Esophagus muscularis mucosa (tissue), 4 donors: Measurements from ENCODE around the gene GMEB1. TPM values are rescaled to one million over a fixed set of nuclear protein-coding genes. Genes with fewer than 3 reads are reported as not detected.
A peak's percentile ranks its signal among the peaks of the same experiment; 100 is the strongest.

Experiments
- DNase-seq: peaks from one replicate; pipeline ENCODE4 v3.0.0-alpha.2; 2017; ENCODE audit errors: extremely low spot score
- H3K27ac ChIP-seq, 4 donors: fragments of 200-600 bp; sonication (generic); replicated peaks in 1 of 4; 1 replicate in 3 of 4; 2 replicates in 1 of 4; pipeline ENCODE4 v1.5.1; 2016 to 2019; ENCODE audit warnings: mild to moderate bottlenecking in 1 of 4
- H3K27me3 ChIP-seq, 4 donors: fragments of 200-600 bp; sonication (generic); one replicate each; pipeline versions ENCODE4 v1.5.1 to v1.6.0; 2016 to 2019
- H3K36me3 ChIP-seq, 4 donors: fragments of 200-600 bp; sonication (generic); one replicate each; pipeline ENCODE4 v1.5.1; 2016 to 2019
- H3K4me1 ChIP-seq, 4 donors: fragments of 200-600 bp; sonication (generic); one replicate each; pipeline ENCODE4 v1.5.1; 2016 to 2019
- H3K4me3 ChIP-seq, 4 donors: fragments of 200-600 bp; sonication (generic); 1 replicate in 2 of 4; 2 replicates in 2 of 4; pipeline ENCODE4 v1.5.1; 2016 to 2019; ENCODE audit warnings: mild to moderate bottlenecking in 4 of 4, moderate library complexity in 1 of 4
- H3K9me3 ChIP-seq, 4 donors: fragments of 200-600 bp; sonication (generic); 1 replicate in 3 of 4; 2 replicates in 1 of 4; pipeline ENCODE4 v1.5.1; 2016 to 2019
- EP300 ChIP-seq: sonication (generic); formaldehyde crosslinking; IDR thresholded peaks from one replicate; pipeline ENCODE4 v1.6.1; 2017; ENCODE audit warnings: antibody characterized with exemption
- POLR2A ChIP-seq: fragments of 450-650 bp; IDR thresholded peaks from one replicate; pipeline ENCODE4 v1.6.1; 2017; ENCODE audit warnings: antibody characterized with exemption, moderate library complexity, mild to moderate bottlenecking, low read depth
- POLR2AphosphoS5 ChIP-seq, 2 donors: sonication (generic); formaldehyde crosslinking; IDR thresholded peaks; one replicate each; pipeline ENCODE4 v1.6.1; 2017; ENCODE audit warnings: antibody characterized with exemption in 2 of 2
- WGBS: methylation state at CpG from one replicate; pipeline ENCODE4 v1.1.5; 2018; 5-methylcytosine and 5-hydroxymethylcytosine counted together
- intact Hi-C: fragments of 100-400 bp; cut with DNase I; formaldehyde crosslinking; loops from one replicate; pipeline ENCODE4 v1.15.1; 2023
- total RNA-seq, 4 donors: library from RNA; depleted of rRNA; stranded (reverse); fragments of >200 nt; gene quantifications; one replicate each; pipeline versions ENCODE4 v1.1.0 to v1.2.1, GENCODE V29; 2016
- TF ChIP-seq, protein P1 (sequence below), 3 experiments: fragments of 200-600 bp in 2 of 3; fragments of 450-650 bp in 1 of 3; sonication (generic) in 2 of 3; IDR thresholded peaks; one replicate each; pipeline ENCODE4 v1.5.1; 2017 to 2019; ENCODE audit warnings: antibody characterized with exemption in 3 of 3, mild to moderate bottlenecking in 2 of 3, moderate library complexity in 1 of 3

Gene GMEB1, protein sequence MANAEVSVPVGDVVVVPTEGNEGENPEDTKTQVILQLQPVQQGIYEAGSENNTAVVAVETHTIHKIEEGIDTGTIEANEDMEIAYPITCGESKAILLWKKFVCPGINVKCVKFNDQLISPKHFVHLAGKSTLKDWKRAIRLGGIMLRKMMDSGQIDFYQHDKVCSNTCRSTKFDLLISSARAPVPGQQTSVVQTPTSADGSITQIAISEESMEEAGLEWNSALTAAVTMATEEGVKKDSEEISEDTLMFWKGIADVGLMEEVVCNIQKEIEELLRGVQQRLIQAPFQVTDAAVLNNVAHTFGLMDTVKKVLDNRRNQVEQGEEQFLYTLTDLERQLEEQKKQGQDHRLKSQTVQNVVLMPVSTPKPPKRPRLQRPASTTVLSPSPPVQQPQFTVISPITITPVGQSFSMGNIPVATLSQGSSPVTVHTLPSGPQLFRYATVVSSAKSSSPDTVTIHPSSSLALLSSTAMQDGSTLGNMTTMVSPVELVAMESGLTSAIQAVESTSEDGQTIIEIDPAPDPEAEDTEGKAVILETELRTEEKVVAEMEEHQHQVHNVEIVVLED
- 10 to 100 TPM in 2 of 4 donors, 1 to 10 TPM in 2; 7.1 to 11.0 (median 9.8) TPM for total RNA-seq

DNA sequence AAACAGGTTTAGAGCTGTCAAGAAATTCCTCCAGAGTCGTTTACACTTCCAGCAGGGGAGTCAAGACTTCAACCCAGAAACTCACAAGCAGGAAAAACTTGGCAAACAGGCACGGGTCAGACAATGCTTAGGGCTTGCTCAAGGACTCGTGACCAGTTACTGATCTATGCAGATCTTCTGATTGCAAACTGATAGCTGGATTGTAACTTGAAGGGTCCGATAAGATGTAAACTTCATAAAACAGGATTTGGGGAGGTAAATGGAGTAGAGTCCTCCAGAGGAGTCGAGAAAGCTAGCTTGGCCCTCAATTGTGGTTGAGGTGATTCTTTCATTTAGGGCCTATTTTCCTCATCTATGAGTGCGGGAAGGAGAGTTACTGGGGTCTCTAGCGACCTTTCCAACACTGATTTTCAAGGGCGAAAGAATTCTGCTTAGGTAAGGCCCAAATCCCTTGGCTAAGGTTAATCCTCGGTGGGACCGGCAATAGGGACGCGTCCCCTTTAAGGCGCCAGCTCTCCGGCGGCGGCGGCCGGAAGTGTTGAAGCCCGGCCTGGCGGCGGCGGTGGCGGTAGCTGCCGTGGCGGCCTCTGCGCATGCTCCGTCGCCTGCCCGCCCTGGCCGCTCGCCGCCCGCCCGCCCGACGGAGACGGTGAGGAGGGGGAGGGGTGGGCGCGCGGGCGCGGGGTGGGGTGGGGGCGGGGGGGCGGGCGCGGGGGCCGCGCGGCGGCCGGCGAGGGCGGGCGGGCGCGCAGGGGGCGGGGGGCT, at the start of gene GMEB1:
TSS of gene GMEB1 (plus strand) at position 594 of the 765 bp plus-strand sequence. CDS start 14,829 bp downstream, outside the sequence.
- Histone ChIP-seq H3K36me3 (peaks cover 0 to 3% (median 0%) of the 10 kb centered on the region in 4 donors), H3K4me1 (peaks cover 17 to 25% (median 24%) of the 10 kb centered on the region in 4 donors), H3K27me3 (no peaks in the 10 kb centered on the region), H3K4me3 (peak within 1 kb of the TSS; percentile 86 to 99 (median 98)), H3K27ac (peak within 1 kb of the TSS; percentile 98 to 100 (median 99)), H3K9me3 (no peaks in the 10 kb centered on the region)
- WGBS: 1% methylated on average over 33 of the region's 57 CpGs
- peak; percentile 19 to 76 for TF ChIP-seq POLR2AphosphoS5 (IDR thresholded peaks at IDR 0.05)
- TF ChIP-seq EP300: no peak
- TF ChIP-seq, protein P1, sequence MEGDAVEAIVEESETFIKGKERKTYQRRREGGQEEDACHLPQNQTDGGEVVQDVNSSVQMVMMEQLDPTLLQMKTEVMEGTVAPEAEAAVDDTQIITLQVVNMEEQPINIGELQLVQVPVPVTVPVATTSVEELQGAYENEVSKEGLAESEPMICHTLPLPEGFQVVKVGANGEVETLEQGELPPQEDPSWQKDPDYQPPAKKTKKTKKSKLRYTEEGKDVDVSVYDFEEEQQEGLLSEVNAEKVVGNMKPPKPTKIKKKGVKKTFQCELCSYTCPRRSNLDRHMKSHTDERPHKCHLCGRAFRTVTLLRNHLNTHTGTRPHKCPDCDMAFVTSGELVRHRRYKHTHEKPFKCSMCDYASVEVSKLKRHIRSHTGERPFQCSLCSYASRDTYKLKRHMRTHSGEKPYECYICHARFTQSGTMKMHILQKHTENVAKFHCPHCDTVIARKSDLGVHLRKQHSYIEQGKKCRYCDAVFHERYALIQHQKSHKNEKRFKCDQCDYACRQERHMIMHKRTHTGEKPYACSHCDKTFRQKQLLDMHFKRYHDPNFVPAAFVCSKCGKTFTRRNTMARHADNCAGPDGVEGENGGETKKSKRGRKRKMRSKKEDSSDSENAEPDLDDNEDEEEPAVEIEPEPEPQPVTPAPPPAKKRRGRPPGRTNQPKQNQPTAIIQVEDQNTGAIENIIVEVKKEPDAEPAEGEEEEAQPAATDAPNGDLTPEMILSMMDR (IDR thresholded peaks at IDR 0.05): no peak
- peak; percentile 93 for DNase-seq
- intact Hi-C loops: loop anchor here (2.0 kb wide), 1 partner anchor 68 kb away; the partner anchor contains the start of gene YTHDF2

DNA sequence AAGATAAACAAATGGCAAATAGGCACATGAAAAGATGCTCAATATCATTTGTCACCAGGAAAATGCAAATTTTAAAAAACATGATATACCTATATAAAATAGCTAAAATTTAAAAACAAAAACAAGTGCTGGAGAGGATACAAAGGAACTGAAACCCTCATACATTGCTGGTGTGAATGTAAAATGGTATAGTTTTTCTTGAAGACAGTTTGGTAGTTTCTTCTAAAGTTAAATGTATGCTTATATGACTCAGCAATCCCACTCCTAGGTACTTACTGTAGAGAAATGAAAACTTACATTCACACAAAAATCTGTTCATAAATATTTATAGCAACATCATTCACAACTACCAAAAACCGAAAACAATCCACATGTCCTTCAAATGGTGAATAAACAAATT, 36.9 kb upstream of the GMEB1 start:
- Histone ChIP-seq H3K27ac (no peak overlapping the region), H3K4me3 (no peak overlapping the region), H3K36me3 (no peaks in the 10 kb centered on the region), H3K9me3 (no peaks in the 10 kb centered on the region), H3K4me1 (no peaks in the 10 kb centered on the region), H3K27me3 (no peaks in the 10 kb centered on the region)
- no peak for DNase-seq
- TF ChIP-seq POLR2A (no peak), POLR2AphosphoS5 (IDR thresholded peaks at IDR 0.05) (no peak), EP300 (no peak)
- TF ChIP-seq, protein P1 (IDR thresholded peaks at IDR 0.05): no peak
- intact Hi-C loops: no loop called here
- WGBS: 96% methylated on average over 1 of the region's 1 CpG

GRCh38 chr1:28632560-28632959, 36.0 kb upstream of the GMEB1 start:
- Histone ChIP-seq H3K4me1 (no peaks in the 10 kb centered on the region), H3K36me3 (no peaks in the 10 kb centered on the region), H3K27me3 (no peaks in the 10 kb centered on the region), H3K9me3 (no peaks in the 10 kb centered on the region), H3K4me3 (no peak overlapping the region), H3K27ac (no peak overlapping the region)
- intact Hi-C loops: no loop called here
- WGBS: 94% methylated on average over 4 of the region's 4 CpGs
- no peak for DNase-seq
- no peak for TF ChIP-seq POLR2A
- TF ChIP-seq POLR2AphosphoS5 (IDR thresholded peaks at IDR 0.05): no peak
- TF ChIP-seq EP300: no peak
- TF ChIP-seq, protein P1 (IDR thresholded peaks at IDR 0.05): no peak

GRCh38 chr1:28640766-28641165, 27.8 kb upstream of the GMEB1 start:
- no peak overlapping the region for H3K27ac ChIP-seq
- H3K36me3 ChIP-seq: no peaks in the 10 kb centered on the region
- intact Hi-C loops: loop anchor here (10.0 kb wide), 2 partner anchors 244 to 544 kb away; partner anchors contain the start of gene SRSF4
- no peak for TF ChIP-seq POLR2AphosphoS5 (IDR thresholded peaks at IDR 0.05)
- DNase-seq: no peak
- no peaks in the 10 kb centered on the region for H3K9me3 ChIP-seq
- H3K27me3 ChIP-seq: no peaks in the 10 kb centered on the region
- peaks cover 22 to 51% (median 34%) of the 10 kb centered on the region in 4 donors for H3K4me1 ChIP-seq
- H3K4me3 ChIP-seq: no peak overlapping the region
- WGBS: 92% methylated on average over 1 of the region's 1 CpG
